ENCODE measurements around the gene ATP8A2. TPM values are rescaled to one million over a fixed set of nuclear protein-coding genes. Genes with fewer than 3 reads are reported as not detected.

Gene ATP8A2
- total RNA-seq, 4 donors from 2014 or later: 0.18 to 11.6 (median 1.8) TPM

GRCh38 chr13:25684491-25684890 lies 312.7 kb downstream of the ATP8A2 start:
- no peak for TF ChIP-seq POLR2A (IDR thresholded peaks at IDR 0.05)
- TF ChIP-seq CTCF (IDR thresholded peaks at IDR 0.05): no peak
- Histone ChIP-seq H3K9me3 (no peaks in the 10 kb centered on the region), H3K36me3 (no peaks in the 10 kb centered on the region), H3K4me1 (no peaks in the 10 kb centered on the region), H3K4me3 (no peak overlapping the region), H3K27ac (no peak overlapping the region), H3K27me3 (no peaks in the 10 kb centered on the region)
- no peak for DNase-seq

GRCh38 chr13:25686831-25687470 lies 315.2 kb downstream of the ATP8A2 start:
- H3K4me3 ChIP-seq: no peak overlapping the region
- no peaks in the 10 kb centered on the region for H3K27me3 ChIP-seq
- DNase-seq: no peak
- H3K9me3 ChIP-seq: no peaks in the 10 kb centered on the region
- H3K36me3 ChIP-seq: no peaks in the 10 kb centered on the region
- TF ChIP-seq POLR2A (IDR thresholded peaks at IDR 0.05) (no peak), CTCF (IDR thresholded peaks at IDR 0.05) (no peak)
- H3K27ac ChIP-seq: no peak overlapping the region
- no peaks in the 10 kb centered on the region for H3K4me1 ChIP-seq

GRCh38 chr13:25687471-25688225 lies 315.9 kb downstream of the ATP8A2 start:
- H3K36me3 ChIP-seq: no peaks in the 10 kb centered on the region
- H3K9me3 ChIP-seq: no peaks in the 10 kb centered on the region
- no peak for DNase-seq
- no peaks in the 10 kb centered on the region for H3K27me3 ChIP-seq
- no peak overlapping the region for H3K4me3 ChIP-seq
- TF ChIP-seq POLR2A (IDR thresholded peaks at IDR 0.05): no peak
- TF ChIP-seq CTCF (IDR thresholded peaks at IDR 0.05): no peak
- no peaks in the 10 kb centered on the region for H3K4me1 ChIP-seq
- no peak overlapping the region for H3K27ac ChIP-seq

- H3K27ac ChIP-seq: no peak overlapping the region
- H3K27me3 ChIP-seq: no peaks in the 10 kb centered on the region
- TF ChIP-seq CTCF (IDR thresholded peaks at IDR 0.05) (no peak), POLR2A (IDR thresholded peaks at IDR 0.05) (no peak)
- H3K4me3 ChIP-seq: no peak overlapping the region
- no peak for DNase-seq
- H3K36me3 ChIP-seq: no peaks in the 10 kb centered on the region
- H3K9me3 ChIP-seq: no peaks in the 10 kb centered on the region
- no peaks in the 10 kb centered on the region for H3K4me1 ChIP-seq
Observed at GRCh38 chr13:25688536-25688935, 316.8 kb downstream of the ATP8A2 start.

- H3K36me3 ChIP-seq: no peaks in the 10 kb centered on the region
- no peaks in the 10 kb centered on the region for H3K9me3 ChIP-seq
- H3K4me3 ChIP-seq: no peak overlapping the region
- H3K27ac ChIP-seq: no peak overlapping the region
- H3K27me3 ChIP-seq: no peaks in the 10 kb centered on the region
- TF ChIP-seq CTCF (IDR thresholded peaks at IDR 0.05) (no peak), POLR2A (IDR thresholded peaks at IDR 0.05) (no peak)
- no peaks in the 10 kb centered on the region for H3K4me1 ChIP-seq
- no peak for DNase-seq
Observed at GRCh38 chr13:25689539-25689938, 317.8 kb downstream of the ATP8A2 start.
